ENCODE measurements around the gene PKP1.

- TF ChIP-seq CTCF (conservative IDR thresholded peaks at IDR 0.05 in 1 of 2, IDR thresholded peaks at IDR 0.05 in 1 of 2; ENCODE audit: extremely low read depth in 1 of 2, insufficient read depth in 1 of 2, low read depth in 1 of 2, low read length in 2 of 2): no peak
- no peak for TF ChIP-seq EZH2 (IDR thresholded peaks at IDR 0.05; ENCODE audit: borderline replicate concordance, low read length)
These were observed 71.0 kb downstream of the PKP1 start for GRCh38 chr1:201354151-201354900.
